ENCODE data around the gene NEUROG1. TPM values are rescaled to one million over a fixed set of nuclear protein-coding genes. Genes with fewer than 3 reads are reported as not detected.
"Not testable (repeated sequence)": the region's sequence is repeated elsewhere in the genome, so short reads cannot be mapped to it uniquely, and the experiment has no call there.

Gene NEUROG1
- total RNA-seq, 2 experiments from 2014 or later: not detected

GRCh38 chr5:135534609-135535419 is 950 bp downstream of the NEUROG1 start:
- intact Hi-C loops (cut with DNase I, micrococcal nuclease): loop anchor here in 1 of 2 experiments (2.0 kb wide), 1 partner anchor 44 kb away; no protein-coding TSS in a partner anchor
- ATAC-seq (no peak), DNase-seq (peak; percentile 25)
- Mint-ChIP-seq H3K4me1 (peaks cover 8% of the 10 kb centered on the region), H3K27ac (no peak overlapping the region), H3K36me3 (ENCODE audit: low read depth) (no peaks in the 10 kb centered on the region), H3K4me3 (no peak overlapping the region), H3K27me3 (peaks cover 72% of the 10 kb centered on the region), H3K9me3 (ENCODE audit: low read depth) (no peaks in the 10 kb centered on the region)
- POLR2A ChIA-PET: no interaction called here
- CTCF ChIA-PET: interaction anchor here (2.7 kb wide), 1 partner anchor 17 kb away, joined by 15 read pairs; no protein-coding TSS in a partner anchor

- Mint-ChIP-seq H3K27me3 (peaks cover 66% of the 10 kb centered on the region), H3K27ac (no peak overlapping the region), H3K9me3 (ENCODE audit: low read depth) (no peaks in the 10 kb centered on the region), H3K4me1 (peaks cover 8% of the 10 kb centered on the region), H3K4me3 (no peak overlapping the region), H3K36me3 (ENCODE audit: low read depth) (no peaks in the 10 kb centered on the region)
- ATAC-seq (no peak), DNase-seq (no peak)
- intact Hi-C loops (cut with DNase I, micrococcal nuclease): loop anchor here in 1 of 2 experiments (2.0 kb wide), 1 partner anchor 43 kb away; no protein-coding TSS in a partner anchor
- ChIA-PET CTCF (interaction anchor here (1.2 to 2.7 kb wide), 5 partner anchors 18 to 67 kb away, joined by 3 to 15 read pairs (median 4); no protein-coding TSS in a partner anchor), POLR2A (no interaction called here)
These were observed 2.0 kb downstream of the NEUROG1 start for GRCh38 chr5:135533794-135534193.

GRCh38 chr5:135533334-135533733 is 2.4 kb downstream of the NEUROG1 start:
- no peak for DNase-seq
- intact Hi-C loops (cut with DNase I, micrococcal nuclease): no loop called here
- ChIA-PET POLR2A (interaction anchor here (0.7 kb wide), 1 partner anchor 19 kb away, joined by 3 read pairs; no protein-coding TSS in a partner anchor), CTCF (interaction anchor here (0.5 to 2.7 kb wide), 6 partner anchors 18 to 76 kb away, joined by 3 to 15 read pairs (median 4); no protein-coding TSS in a partner anchor)
- ATAC-seq: no peak
- Mint-ChIP-seq H3K36me3 (ENCODE audit: low read depth) (no peaks in the 10 kb centered on the region), H3K27ac (no peak overlapping the region), H3K9me3 (ENCODE audit: low read depth) (no peaks in the 10 kb centered on the region), H3K27me3 (peaks cover 63% of the 10 kb centered on the region), H3K4me3 (no peak overlapping the region), H3K4me1 (peaks cover 8% of the 10 kb centered on the region)

- H3K27ac Mint-ChIP-seq; H3K4me1 Mint-ChIP-seq; ATAC-seq; POLR2A ChIA-PET; H3K36me3 Mint-ChIP-seq (ENCODE audit: low read depth); H3K9me3 Mint-ChIP-seq (ENCODE audit: low read depth); H3K4me3 Mint-ChIP-seq; DNase-seq; intact Hi-C loops (cut with DNase I, micrococcal nuclease): not testable (repeated sequence)
- CTCF ChIA-PET: interaction anchor here (0.9 to 1.3 kb wide), 2 partner anchors 37 to 68 kb away, joined by 3 to 4 read pairs; no protein-coding TSS in a partner anchor
- peaks cover 49% of the 10 kb centered on the region for H3K27me3 Mint-ChIP-seq
These were observed 6.2 kb downstream of the NEUROG1 start for GRCh38 chr5:135529576-135529975.

GRCh38 chr5:135526924-135527323 is 8.8 kb downstream of the NEUROG1 start:
- H3K27me3 Mint-ChIP-seq: peaks cover 42% of the 10 kb centered on the region
- POLR2A ChIA-PET: interaction anchor here (0.6 kb wide), 1 partner anchor 54 kb away, joined by 5 read pairs; no protein-coding TSS in a partner anchor
- H3K9me3 Mint-ChIP-seq (ENCODE audit: low read depth): no peaks in the 10 kb centered on the region
- H3K36me3 Mint-ChIP-seq (ENCODE audit: low read depth): no peaks in the 10 kb centered on the region
- H3K4me1 Mint-ChIP-seq: no peaks in the 10 kb centered on the region
- no peak overlapping the region for H3K27ac Mint-ChIP-seq
- no peak overlapping the region for H3K4me3 Mint-ChIP-seq
- CTCF ChIA-PET: no interaction called here
- DNase-seq (no peak), ATAC-seq (no peak)
- intact Hi-C loops (cut with DNase I, micrococcal nuclease): no loop called here

- intact Hi-C loops (cut with DNase I, micrococcal nuclease): no loop called here
- no peak overlapping the region for H3K4me3 Mint-ChIP-seq
- CTCF ChIA-PET: interaction anchor here (1.0 kb wide), 1 partner anchor 40 kb away, joined by 3 read pairs; no protein-coding TSS in a partner anchor
These were observed 13.8 kb downstream of the NEUROG1 start for GRCh38 chr5:135521964-135522363.

GRCh38 chr5:135517631-135518030 is 18.1 kb downstream of the NEUROG1 start:
- Mint-ChIP-seq H3K27me3 (peaks cover 28% of the 10 kb centered on the region), H3K9me3 (ENCODE audit: low read depth) (no peaks in the 10 kb centered on the region), H3K4me1 (peaks cover 4% of the 10 kb centered on the region), H3K36me3 (ENCODE audit: low read depth) (no peaks in the 10 kb centered on the region), H3K27ac (no peak overlapping the region), H3K4me3 (no peak overlapping the region)
- ATAC-seq: no peak
- intact Hi-C loops (cut with DNase I, micrococcal nuclease): no loop called here
- POLR2A ChIA-PET: no interaction called here
- CTCF ChIA-PET: interaction anchor here (0.9 to 1.6 kb wide), 5 partner anchors 34 to 60 kb away, joined by 3 to 6 read pairs (median 3); no protein-coding TSS in a partner anchor
- DNase-seq: no peak

More at GRCh38 chr5:135521964-135522363, 13.8 kb downstream of the NEUROG1 start:
- POLR2A ChIA-PET: no interaction called here
- Mint-ChIP-seq H3K9me3 (ENCODE audit: low read depth) (no peaks in the 10 kb centered on the region), H3K4me1 (no peaks in the 10 kb centered on the region), H3K36me3 (ENCODE audit: low read depth) (no peaks in the 10 kb centered on the region), H3K27ac (no peak overlapping the region), H3K27me3 (peaks cover 38% of the 10 kb centered on the region)
- DNase-seq: no peak
- no peak for ATAC-seq

GRCh38 chr5:135514116-135514515 is 21.6 kb downstream of the NEUROG1 start:
- intact Hi-C loops (cut with DNase I, micrococcal nuclease): no loop called here
- ATAC-seq: no peak
- ChIA-PET POLR2A (interaction anchor here (0.6 kb wide), 1 partner anchor 19 kb away, joined by 3 read pairs; no protein-coding TSS in a partner anchor), CTCF (interaction anchor here (0.7 kb wide), 1 partner anchor 52 kb away, joined by 3 read pairs; no protein-coding TSS in a partner anchor)
- Mint-ChIP-seq H3K36me3 (ENCODE audit: low read depth) (no peaks in the 10 kb centered on the region), H3K27me3 (peaks cover 26% of the 10 kb centered on the region), H3K9me3 (ENCODE audit: low read depth) (no peaks in the 10 kb centered on the region), H3K4me1 (peaks cover 4% of the 10 kb centered on the region), H3K4me3 (no peak overlapping the region), H3K27ac (no peak overlapping the region)
- no peak for DNase-seq

- Mint-ChIP-seq H3K4me1 (peaks cover 7% of the 10 kb centered on the region), H3K9me3 (ENCODE audit: low read depth) (no peaks in the 10 kb centered on the region), H3K27ac (no peak overlapping the region), H3K27me3 (peaks cover 30% of the 10 kb centered on the region), H3K4me3 (no peak overlapping the region), H3K36me3 (ENCODE audit: low read depth) (no peaks in the 10 kb centered on the region)
- ChIA-PET CTCF (no interaction called here), POLR2A (no interaction called here)
- intact Hi-C loops (cut with DNase I, micrococcal nuclease): no loop called here
- ATAC-seq: no peak
- DNase-seq: no peak
These were observed 23.8 kb downstream of the NEUROG1 start for GRCh38 chr5:135511761-135512575.

GRCh38 chr5:135509995-135510394 is 25.8 kb downstream of the NEUROG1 start:
- no peak overlapping the region for H3K4me3 Mint-ChIP-seq
- POLR2A ChIA-PET: no interaction called here

GRCh38 chr5:135508496-135509005 is 27.2 kb downstream of the NEUROG1 start:
- intact Hi-C loops (cut with DNase I, micrococcal nuclease): no loop called here
- CTCF ChIA-PET: interaction anchor here (0.8 to 1.4 kb wide), 4 partner anchors 18 to 58 kb away, joined by 3 to 10 read pairs (median 4); no protein-coding TSS in a partner anchor
- Mint-ChIP-seq H3K4me1 (peaks cover 3% of the 10 kb centered on the region), H3K27ac (no peak overlapping the region), H3K36me3 (ENCODE audit: low read depth) (no peaks in the 10 kb centered on the region), H3K27me3 (peaks cover 42% of the 10 kb centered on the region), H3K9me3 (ENCODE audit: low read depth) (no peaks in the 10 kb centered on the region), H3K4me3 (no peak overlapping the region)
- DNase-seq: no peak
- POLR2A ChIA-PET: no interaction called here
- peak; percentile 30 for ATAC-seq

More at GRCh38 chr5:135509995-135510394, 25.8 kb downstream of the NEUROG1 start:
- peaks cover 30% of the 10 kb centered on the region for H3K27me3 Mint-ChIP-seq
- H3K9me3 Mint-ChIP-seq (ENCODE audit: low read depth): no peaks in the 10 kb centered on the region
- intact Hi-C loops (cut with DNase I, micrococcal nuclease): no loop called here
- no peak for DNase-seq
- no peak for ATAC-seq
- CTCF ChIA-PET: interaction anchor here (0.6 to 2.2 kb wide), 7 partner anchors 19 to 1329 kb away, joined by 3 to 10 read pairs (median 3); no protein-coding TSS in a partner anchor
- H3K27ac Mint-ChIP-seq: no peak overlapping the region
- peaks cover 4% of the 10 kb centered on the region for H3K4me1 Mint-ChIP-seq
- H3K36me3 Mint-ChIP-seq (ENCODE audit: low read depth): no peaks in the 10 kb centered on the region
